H1 (cell line): Measurements from ENCODE around the gene SS18L1. TPM values are rescaled to one million over a fixed set of nuclear protein-coding genes. Genes with fewer than 3 reads are reported as not detected.

ENCODE experiments used
- CTCF ChIA-PET: fragments of 300-600 bp; sonication (Branson Sonifier 250); formaldehyde crosslinking; loops from one replicate; lab custom pipeline; 2021; ENCODE audit not compliant: partially characterized antibody; lab: Charles Lee
- POLR2A ChIA-PET: fragments of 300-600 bp; sonication (Branson Sonifier 250); formaldehyde crosslinking; loops from one replicate; lab custom pipeline; 2021; ENCODE audit warnings: inconsistent platforms; ENCODE audit not compliant: partially characterized antibody; lab: Charles Lee
- DNase-seq, 2 experiments: peaks; one replicate each; pipeline versions ENCODE4 v3.0.0 to v3.0.0-alpha.2; 2010 to 2022; ENCODE audit warnings: low spot score in 2 of 2, low read depth in 1 of 2, mixed read lengths in 1 of 2
- FAIRE-seq: peaks from 2 replicates; lab custom pipeline; 2011; peaks lifted over from hg19 to GRCh38; lab: Jason Lieb, UNC
- H2AFZ ChIP-seq: 2 replicates; pipeline ENCODE4 v1.8.1; 2012; ENCODE audit warnings: low read length, inconsistent platforms
- H2AK5ac ChIP-seq: 2 replicates; pipeline ENCODE4 v1.6.1; 2013; ENCODE audit warnings: low read depth, low read length
- H2BK120ac ChIP-seq: replicated peaks from 2 replicates; pipeline ENCODE3; 2013; ENCODE audit warnings: low read depth, low read length, inconsistent platforms
- H2BK12ac ChIP-seq: 2 replicates; pipeline ENCODE4 v1.6.1; 2013; ENCODE audit warnings: low read depth, low read length
- H2BK15ac ChIP-seq: 2 replicates; pipeline ENCODE4 v1.6.1; 2013; ENCODE audit warnings: low read length
- H2BK20ac ChIP-seq: 2 replicates; pipeline ENCODE4 v1.6.1; 2013; ENCODE audit warnings: low read length
- H2BK5ac ChIP-seq: 2 replicates; pipeline ENCODE4 v1.6.1; 2013; ENCODE audit warnings: low read depth, low read length
- H3K14ac ChIP-seq: 2 replicates; pipeline ENCODE4 v1.6.1; 2013; ENCODE audit warnings: inconsistent platforms; ENCODE audit not compliant: insufficient read length
- H3K18ac ChIP-seq: 2 replicates; pipeline ENCODE4 v1.6.1; 2013; ENCODE audit warnings: low read length; ENCODE audit errors: extremely low read depth
- H3K23ac ChIP-seq: 2 replicates; pipeline ENCODE4 v1.6.1; 2013; ENCODE audit warnings: inconsistent platforms; ENCODE audit not compliant: insufficient read length
- H3K23me2 ChIP-seq: 2 replicates; pipeline ENCODE4 v1.6.1; 2013; ENCODE audit warnings: low read depth, low read length
- H3K27ac ChIP-seq: 2 replicates; pipeline ENCODE4 v1.6.1; 2011; ENCODE audit warnings: low read depth, low read length, inconsistent platforms
- H3K27me3 ChIP-seq, 4 experiments: replicated peaks in 1 of 4; 1 replicate in 1 of 4; 2 replicates in 3 of 4; pipeline versions ENCODE4 v1.6.1 to v1.8.1; 2011 to 2013; ENCODE audit warnings: low read length in 3 of 4, mild to moderate bottlenecking in 3 of 4, inconsistent platforms in 2 of 4, mixed read lengths in 2 of 4, moderate library complexity in 1 of 4; ENCODE audit not compliant: control insufficient read depth in 3 of 4, insufficient read depth in 3 of 4; ENCODE audit errors: extremely low read depth in 1 of 4
- H3K36me3 ChIP-seq, 4 experiments: 2 replicates each; pipeline versions ENCODE4 v1.6.1 to v1.8.1; 2011 to 2013; ENCODE audit warnings: mild to moderate bottlenecking in 4 of 4, low read length in 3 of 4, moderate library complexity in 2 of 4, control low read depth in 1 of 4, inconsistent platforms in 1 of 4; ENCODE audit not compliant: insufficient read depth in 4 of 4, control insufficient read depth in 2 of 4
- H3K4ac ChIP-seq: replicated peaks from 2 replicates; pipeline ENCODE3; 2013; ENCODE audit warnings: low read length, low read depth, mixed read lengths, inconsistent platforms; ENCODE audit not compliant: insufficient read length
- H3K4me1 ChIP-seq, 4 experiments: replicated peaks in 1 of 4; 1 replicate in 1 of 4; 2 replicates in 3 of 4; pipeline versions ENCODE4 v1.6.1 to v1.8.1; 2011 to 2013; ENCODE audit warnings: low read length in 3 of 4, inconsistent platforms in 2 of 4, mixed read lengths in 1 of 4; ENCODE audit not compliant: insufficient read depth in 4 of 4, control insufficient read depth in 3 of 4
- H3K4me2 ChIP-seq, 2 experiments: 2 replicates each; pipeline versions ENCODE4 v1.6.1 to v1.8.1; 2011 to 2013; ENCODE audit warnings: low read depth in 2 of 2, low read length in 2 of 2, control low read depth in 1 of 2, inconsistent platforms in 1 of 2, mild to moderate bottlenecking in 1 of 2; ENCODE audit not compliant: insufficient read depth in 1 of 2
- H3K4me3 ChIP-seq, 4 experiments: fragments of 200-600, 300-600 bp in 1 of 4; sonication (generic), shearing (Covaris generic), sonication (Bioruptor Twin) in 1 of 4; 2 replicates each; pipeline versions ENCODE4 v1.5.1 to v1.8.1; 2011 to 2016; ENCODE audit warnings: low read length in 4 of 4, low read depth in 3 of 4, control low read depth in 2 of 4, inconsistent platforms in 2 of 4, mild to moderate bottlenecking in 2 of 4, mixed read lengths in 1 of 4, moderate library complexity in 1 of 4; ENCODE audit not compliant: insufficient read depth in 2 of 4; ENCODE audit errors: extremely low read depth in 1 of 4
- H3K56ac ChIP-seq: replicated peaks from 2 replicates; pipeline ENCODE3; 2013; ENCODE audit warnings: low read depth, mild to moderate bottlenecking, mixed read lengths, low read length, inconsistent platforms; ENCODE audit not compliant: insufficient read length
- H3K79me1 ChIP-seq: 2 replicates; pipeline ENCODE4 v1.6.1; 2013; ENCODE audit warnings: low read depth, low read length, control low read depth
- H3K79me2 ChIP-seq, 2 experiments: 2 replicates each; pipeline versions ENCODE4 v1.6.1 to v1.8.1; 2012 to 2013; ENCODE audit warnings: low read length in 2 of 2, mild to moderate bottlenecking in 2 of 2, inconsistent platforms in 1 of 2; ENCODE audit not compliant: insufficient read depth in 2 of 2, control insufficient read depth in 1 of 2
- H3K9ac ChIP-seq, 4 experiments: replicated peaks in 1 of 4; 1 replicate in 1 of 4; 2 replicates in 3 of 4; pipeline versions ENCODE4 v1.6.1 to v1.8.1; 2011 to 2013; ENCODE audit warnings: low read depth in 3 of 4, low read length in 3 of 4, control low read depth in 2 of 4, mild to moderate bottlenecking in 2 of 4, moderate library complexity in 2 of 4, inconsistent platforms in 1 of 4; ENCODE audit errors: extremely low read depth in 1 of 4
- H3K9me3 ChIP-seq, 2 experiments: 2 replicates each; pipeline versions ENCODE4 v1.6.1 to v1.8.1; 2012 to 2013; ENCODE audit warnings: mild to moderate bottlenecking in 2 of 2, moderate library complexity in 2 of 2, control low read depth in 1 of 2, inconsistent platforms in 1 of 2, low read depth in 1 of 2, low read length in 1 of 2, mixed read lengths in 1 of 2; ENCODE audit not compliant: insufficient read depth in 2 of 2
- H4K20me1 ChIP-seq, 2 experiments: replicated peaks in 1 of 2; 2 replicates each; pipeline versions ENCODE3 to v1.8.1; 2011 to 2013; ENCODE audit warnings: inconsistent platforms in 2 of 2, low read length in 2 of 2, mild to moderate bottlenecking in 1 of 2; ENCODE audit not compliant: insufficient read depth in 2 of 2, control insufficient read depth in 1 of 2
- H4K5ac ChIP-seq: 2 replicates; pipeline ENCODE4 v1.6.1; 2013; ENCODE audit warnings: low read length, low read depth, mixed read lengths, inconsistent platforms; ENCODE audit not compliant: insufficient read length
- H4K8ac ChIP-seq: 2 replicates; pipeline ENCODE4 v1.8.0; 2013; ENCODE audit warnings: mild to moderate bottlenecking, moderate library complexity, low read length, inconsistent platforms; ENCODE audit not compliant: insufficient read depth; ENCODE audit errors: extremely low read depth
- H4K91ac ChIP-seq: replicated peaks from 2 replicates; pipeline ENCODE3; 2013; ENCODE audit warnings: low read length, mixed read lengths, inconsistent platforms; ENCODE audit not compliant: insufficient read length
- CBX8 ChIP-seq: fragments of 300-800, 300-1000 bp; sonication (generic); IDR thresholded peaks from 2 replicates; pipeline ENCODE4 v1.7.1; 2016; ENCODE audit warnings: low read depth, low read length, borderline replicate concordance
- WGBS, 2 experiments: shearing (Covaris generic) in 1 of 2; methylation state at CpG; one replicate each; pipeline versions ENCODE4 v1.1.6 to v1.1.7; 2013 to 2015; ENCODE audit warnings: low lambda C conversion rate in 2 of 2, mixed read lengths in 2 of 2, inconsistent platforms in 1 of 2, low coverage in 1 of 2, missing lambda C conversion rate in 1 of 2; ENCODE audit not compliant: insufficient replicate concordance in 2 of 2, insufficient coverage in 1 of 2, insufficient read length in 1 of 2; ENCODE audit errors: extremely low coverage in 1 of 2, missing lambda C conversion rate in 1 of 2; 5-methylcytosine and 5-hydroxymethylcytosine counted together
- polyA plus RNA-seq, 7 experiments: library from polyadenylated mRNA; depleted of rRNA in 3 of 7; stranded (reverse) in 5 of 7; unstranded in 2 of 7; fragments of >200 nt in 5 of 7; fragments of 200-250 nt in 2 of 7; gene quantifications; 1 replicate in 5 of 7; 2 replicates in 1 of 7; 4 replicates in 1 of 7; pipeline versions ENCODE4 v1.2.1 to v1.2.3, GENCODE V29; 2011 to 2013; ENCODE audit warnings: missing spikeins in 2 of 7, mixed read lengths in 2 of 7
- total RNA-seq: library from RNA; stranded (reverse); fragmentation: NEBNext Ultra II Directional; extraction: Animal tissue kit (Norgen Biotek cat#: 25700); gene quantifications from 2 replicates; pipeline ENCODE4 v1.2.1, GENCODE V29; 2021

The SS18L1 gene
- total and polyA plus RNA-seq, 2 of the 8 experiments (the other 6 are each of a cell fraction or from before 2014, with no cell fraction given) = 28.4 to 29.7 TPM

DNA sequence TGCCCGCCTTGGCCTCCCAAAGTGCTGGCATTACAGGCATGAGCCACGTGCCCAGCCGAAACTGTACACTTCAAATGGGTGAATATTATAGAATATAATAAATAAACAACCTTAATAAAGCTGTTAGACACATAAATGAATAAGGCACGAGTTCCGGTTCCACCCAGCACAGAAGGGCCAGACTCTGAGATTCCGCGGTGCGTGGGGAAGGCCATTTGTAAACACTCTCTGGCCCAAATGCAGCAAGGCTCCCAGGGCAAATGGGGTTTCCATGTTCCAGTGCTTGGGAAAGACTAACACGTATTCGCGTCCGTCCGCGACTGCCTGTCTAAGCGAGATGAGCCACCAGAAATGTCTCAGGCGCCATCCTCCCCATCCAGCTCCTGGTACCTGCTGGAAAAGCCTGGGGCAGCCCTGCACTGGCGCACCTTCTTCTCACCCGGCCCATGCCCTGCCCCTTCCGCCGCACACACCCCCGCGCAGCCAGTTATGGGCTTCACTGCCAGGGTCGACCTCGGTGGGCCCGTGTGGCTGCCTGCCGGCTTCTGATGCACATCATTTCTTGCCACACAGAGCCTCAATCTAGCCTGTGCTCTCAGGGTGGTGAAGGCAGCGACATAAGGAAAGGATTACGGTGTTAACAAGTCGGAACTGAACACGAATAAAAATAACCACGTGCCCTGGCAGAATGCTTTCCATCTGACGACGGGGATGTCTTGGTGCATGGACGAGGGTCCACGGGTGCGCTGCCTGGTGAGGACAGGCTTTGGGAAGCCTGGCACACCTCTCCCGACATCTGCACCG, 26.8 kb upstream of the SS18L1 start:
- Histone ChIP-seq H3K79me1 (no peaks in the 10 kb centered on the region), H3K4me2 (no peak overlapping the region), H3K79me2 (no peaks in the 10 kb centered on the region), H3K9ac (no peak overlapping the region), H3K4me3 (no peak overlapping the region), H3K56ac (no peak overlapping the region), H2BK20ac (no peak overlapping the region), H3K9me3 (peaks cover 0 to 10% of the 10 kb centered on the region in 2 experiments; a peak in 1 of 4 replicates), H2BK5ac (no peak overlapping the region), H3K23me2 (peaks cover 2% of the 10 kb centered on the region; the same call in 1 of the 2 replicates), H2AK5ac (no peak overlapping the region), H3K4ac (no peak overlapping the region), H2AFZ (no peak overlapping the region), H3K14ac (no peak overlapping the region), H2BK120ac (no peak overlapping the region), H2BK15ac (no peak overlapping the region), H3K23ac (no peak overlapping the region), H3K4me1 (peaks cover 0 to 13% (median 5%) of the 10 kb centered on the region in 4 experiments; a peak in 5 of 7 replicates), H3K27me3 (no peaks in the 10 kb centered on the region; a peak in 1 of 7 replicates), H4K20me1 (no peaks in the 10 kb centered on the region), H3K18ac (no peak overlapping the region), H2BK12ac (no peak overlapping the region), H4K91ac (no peak overlapping the region), H3K27ac (no peak overlapping the region), H3K36me3 (no peaks in the 10 kb centered on the region), H4K5ac (no peak overlapping the region), H4K8ac (no peak overlapping the region)
- FAIRE-seq = no peak
- WGBS, 2 experiments = 92% methylated on average over 38 of the region's 38 CpGs; no CpG with 5 or more reads in 1 of the 2 experiments
- DNase-seq = no peak
- POLR2A ChIA-PET = interaction anchor here (0.5 to 12.2 kb wide), 3 partner anchors 50 to 1420 kb away, joined by 3 to 125 read pairs (median 6); partner anchors contain the start of gene TAF4
- CTCF ChIA-PET = interaction anchor here (0.7 to 3.9 kb wide), 2 partner anchors 106 to 601 kb away, joined by 4 to 16 read pairs; no protein-coding TSS in a partner anchor
- no peak for TF ChIP-seq CBX8
